ENCODE results near the gene SLC29A1. TPM values are rescaled to one million over a fixed set of nuclear protein-coding genes. Genes with fewer than 3 reads are reported as not detected.

Gene SLC29A1
- total and polyA plus RNA-seq, 9 of the 15 experiments (the other 6 are each of a cell fraction or from before 2014, with no cell fraction given), result 18.9 to 170 (median 57.7) TPM

GRCh38 chr6:44276667-44277640 is 53.6 kb downstream of the SLC29A1 start:
- peaks cover 16% of the 10 kb centered on the region for H4K20me1 ChIP-seq (replicated peaks; ENCODE audit: control insufficient read depth, insufficient read depth, low read length)
- WGBS (ENCODE audit: insufficient coverage, low coverage, missing lambda C conversion rate), result 9% methylated on average over 19 of the region's 23 CpGs
- no peaks in the 10 kb centered on the region for H3K9me3 ChIP-seq (replicated peaks; ENCODE audit: control insufficient read depth, insufficient read depth, low read depth, low read length)
- H3K27me3 ChIP-seq (ENCODE audit: control insufficient read depth in 2 of 2, insufficient read depth in 2 of 2, low read length in 2 of 2), result peaks cover 69 to 90% of the 10 kb centered on the region in 2 experiments
- H3K36me3 ChIP-seq (ENCODE audit: control insufficient read depth, insufficient read depth, low read length), result no peaks in the 10 kb centered on the region
- no peak overlapping the region for H3K4me3 ChIP-seq
- CTCF ChIA-PET (ENCODE audit: low intra/inter-chr PET ratio), result no interaction called here
- BruUV-seq (replicated peaks), result no TSS peak
- no peak overlapping the region for H3K4me2 ChIP-seq (ENCODE audit: insufficient read depth, low read length)
- peaks cover 4% of the 10 kb centered on the region for H3K9me1 ChIP-seq (ENCODE audit: control insufficient read depth, insufficient read depth, low read length)
- FAIRE-seq (no peak), DNase-seq (ENCODE audit: extremely low read depth in 1 of 4, low spot score in 3 of 4) (no peak), ATAC-seq (no peak)
- POLR2A ChIA-PET, result interaction anchor here (0.9 to 2.2 kb wide), 5 partner anchors 11 to 36 kb away, joined by 3 to 6 read pairs (median 3); partner anchors contain the start of genes AARS2 and HSP90AB1
- H3K4me1 ChIP-seq (replicated peaks in 1 of 2; ENCODE audit: control insufficient read depth in 2 of 2, insufficient read depth in 2 of 2, low read length in 2 of 2), result peaks cover 0 to 25% of the 10 kb centered on the region in 2 experiments; a peak in 2 of 5 replicates
- H3K27ac ChIP-seq (ENCODE audit: extremely low read depth, low read depth, low read length), result no peak overlapping the region
- H2AFZ ChIP-seq (ENCODE audit: low read depth, low read length), result no peak overlapping the region
- intact Hi-C loops (cut with micrococcal nuclease), result no loop called here
- in situ Hi-C loops (cut with MboI), result no loop called here
- no peaks in the 10 kb centered on the region for H3K79me2 ChIP-seq (ENCODE audit: control insufficient read depth, insufficient read depth, low read length)
- H3K9ac ChIP-seq (ENCODE audit: insufficient read depth in 1 of 2, low read depth in 2 of 2, low read length in 2 of 2), result no peak overlapping the region
- no peak for TF ChIP-seq ZFP91 (CRISPR knock-in tag; IDR thresholded peaks at IDR 0.05)
- no peak for TF ChIP-seq HDAC2 (IDR thresholded peaks at IDR 0.05)
- no peak for TF ChIP-seq ZNF311 (CRISPR knock-in tag; IDR thresholded peaks at IDR 0.05)
- no peak for TF ChIP-seq BACH1 (tag; IDR thresholded peaks at IDR 0.05)
- TF ChIP-seq REST (IDR thresholded peaks at IDR 0.05; ENCODE audit: borderline replicate concordance), result no peak
- TF ChIP-seq REST (CRISPR knock-in tag; IDR thresholded peaks at IDR 0.05; ENCODE audit: low read depth), result no peak
- TF ChIP-seq NFYB (IDR thresholded peaks at IDR 0.05; ENCODE audit: extremely low read depth, insufficient read length), result no peak
- TF ChIP-seq ZNF277 (CRISPR knock-in tag; IDR thresholded peaks at IDR 0.05; ENCODE audit: borderline replicate concordance), result no peak
- no peak for TF ChIP-seq KAT2B (IDR thresholded peaks at IDR 0.05; ENCODE audit: low read depth, low read length)
- TF ChIP-seq DPF2 (IDR thresholded peaks at IDR 0.05), result no peak
- TF ChIP-seq ARID2 (IDR thresholded peaks at IDR 0.05), result no peak
